Kasumi-1 (cell line): Measurements from ENCODE around the gene SYT3.

Source experiments
- DNase-seq, 2 experiments: peaks; one replicate each; lab custom pipeline; 2025; lab: John Stamatoyannopoulos, UW

Gene SYT3

GRCh38 chr19:50661766-50662650 is 22.3 kb upstream of the SYT3 start:
- DNase-seq, result no peak

GRCh38 chr19:50661023-50661422 is 21.3 kb upstream of the SYT3 start:
- DNase-seq, result no peak

- DNase-seq, result no peak
Measured at GRCh38 chr19:50660088-50660366, 20.3 kb upstream of the SYT3 start.

- DNase-seq, result no peak
Measured at GRCh38 chr19:50659318-50660087, 19.8 kb upstream of the SYT3 start.

- peak; percentile 78 to 86 for DNase-seq
Measured at GRCh38 chr19:50658441-50659317, 19.0 kb upstream of the SYT3 start.

- DNase-seq, result peak; percentile 100
Measured at GRCh38 chr19:50657712-50658440, 18.2 kb upstream of the SYT3 start.

GRCh38 chr19:50657222-50657669 is 17.6 kb upstream of the SYT3 start:
- no peak for DNase-seq

- DNase-seq, result no peak
Measured at GRCh38 chr19:50654882-50655281, 15.2 kb upstream of the SYT3 start.

GRCh38 chr19:50652722-50653121 is 13.0 kb upstream of the SYT3 start:
- no peak for DNase-seq

GRCh38 chr19:50651174-50651573 is 11.5 kb upstream of the SYT3 start:
- no peak for DNase-seq

- no peak for DNase-seq
Measured at GRCh38 chr19:50649433-50650391, 10.0 kb upstream of the SYT3 start, which contains the start of gene C19orf81. TSS of gene C19orf81 (plus strand) at chr19:50649445. CDS start at chr19:50649445, 0 bp downstream.

- no peak for DNase-seq
Measured at GRCh38 chr19:50648659-50649058, 9.0 kb upstream of the SYT3 start.

GRCh38 chr19:50647879-50648615 is 8.4 kb upstream of the SYT3 start:
- DNase-seq, result no peak

- DNase-seq, result no peak
Measured at GRCh38 chr19:50646074-50646807, 6.6 kb upstream of the SYT3 start.

GRCh38 chr19:50645107-50645506 is 5.4 kb upstream of the SYT3 start:
- no peak for DNase-seq

- DNase-seq, result no peak
Measured at GRCh38 chr19:50644315-50644915, 4.7 kb upstream of the SYT3 start.

GRCh38 chr19:50640368-50640767 is 687 bp upstream of the SYT3 start:
- DNase-seq, result no peak

GRCh38 chr19:50638600-50638999 is 1.1 kb downstream of the SYT3 start:
- DNase-seq, result no peak
